Measurements from ENCODE around the gene FST. TPM values are rescaled to one million over a fixed set of nuclear protein-coding genes. Genes with fewer than 3 reads are reported as not detected.

The FST gene
- total RNA-seq, 1 experiment from 2014 or later, result 0.91 TPM

DNA sequence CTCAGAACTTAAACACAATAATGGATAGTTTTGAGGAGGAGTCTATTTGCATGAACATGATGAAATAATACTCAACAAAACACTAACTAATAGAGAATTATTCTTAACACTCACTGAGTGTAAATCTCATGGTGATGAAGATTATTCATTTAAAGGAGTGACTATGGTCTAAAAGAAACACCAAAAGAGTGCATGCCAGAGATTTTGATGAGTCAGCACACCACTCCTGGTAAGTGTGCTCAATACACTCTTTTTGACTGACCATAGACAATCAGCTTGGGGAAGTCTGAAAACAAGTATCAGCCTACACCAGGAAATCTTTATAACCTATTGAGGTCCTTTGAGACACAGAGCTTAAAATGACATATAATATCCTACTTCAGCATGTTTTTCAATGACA, 6.8 kb upstream of the FST start:
- no peak for DNase-seq (ENCODE audit: low read depth)

- no peak for DNase-seq (ENCODE audit: low read depth)
These were observed 5.1 kb upstream of the FST start for GRCh38 chr5:53475320-53475719.

- no peak for DNase-seq (ENCODE audit: low read depth)
These were observed 4.4 kb upstream of the FST start for GRCh38 chr5:53476019-53476418.

GRCh38 chr5:53476531-53477480, 3.6 kb upstream of the FST start:
- DNase-seq (ENCODE audit: low read depth), result no peak

DNA sequence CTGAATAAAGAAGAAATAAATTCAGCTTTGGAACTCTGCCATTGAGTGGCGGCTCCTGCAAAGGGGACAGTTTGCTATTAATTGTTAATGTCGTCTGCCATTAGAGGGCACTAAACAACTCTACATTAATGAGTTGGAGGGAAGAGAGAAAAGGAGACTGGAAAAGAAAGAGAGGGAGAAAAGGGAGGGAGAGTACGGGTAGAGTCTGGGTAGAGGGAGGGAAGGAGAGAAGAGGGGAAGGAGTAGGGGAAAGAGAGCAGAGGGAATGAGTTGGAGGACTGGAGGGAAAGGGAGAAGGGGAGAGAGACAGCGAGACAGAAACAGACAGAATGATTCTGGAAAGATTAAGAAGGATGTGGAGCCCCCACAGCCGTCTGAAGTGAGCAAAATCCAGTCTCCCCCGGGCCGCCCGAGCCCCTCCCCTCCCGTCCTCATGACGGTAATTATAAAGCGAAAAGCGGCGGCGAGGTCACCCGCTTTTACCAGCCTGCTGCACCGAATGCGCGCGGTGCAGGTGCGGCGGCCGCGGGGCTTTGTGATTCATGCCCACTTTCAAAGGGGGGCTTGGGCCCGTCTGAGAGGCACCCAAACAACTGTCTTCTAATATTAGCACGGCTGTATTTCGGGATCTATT, 1.9 kb upstream of the FST start:
- DNase-seq (ENCODE audit: low read depth), result peak; percentile 23

DNA sequence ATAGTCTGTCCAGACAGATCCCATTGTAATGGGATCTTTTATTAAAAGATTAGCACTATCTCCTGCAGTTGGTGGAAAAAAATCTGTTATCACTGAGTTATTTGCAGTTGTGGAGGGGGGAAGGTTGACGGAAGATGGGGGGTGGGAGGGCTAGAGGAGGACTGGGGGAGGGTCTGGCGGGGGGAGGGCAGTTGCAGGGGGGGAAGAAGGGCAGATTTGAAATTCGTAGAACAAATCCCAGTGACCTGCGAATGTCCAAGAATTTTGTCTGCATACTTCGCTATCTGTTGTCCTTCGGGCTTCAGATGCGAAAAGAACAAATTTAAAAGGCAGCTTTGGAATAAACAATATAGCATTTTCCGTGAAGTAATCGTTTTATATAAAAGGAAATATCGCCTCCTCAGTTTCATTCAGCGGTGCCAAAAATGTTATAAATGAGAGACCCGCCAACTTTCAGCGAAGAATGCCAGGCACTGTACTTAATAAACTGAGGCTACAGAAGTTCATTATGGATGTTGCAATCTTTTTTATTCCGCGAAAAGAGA, 1.3 kb upstream of the FST start:
- no peak for DNase-seq (ENCODE audit: low read depth)

GRCh38 chr5:53479590-53480415, 626 bp upstream of the FST start:
- peak; percentile 36 for DNase-seq (ENCODE audit: low read depth)

- no peak for DNase-seq (ENCODE audit: low read depth)
These were observed 894 bp downstream of the FST start for GRCh38 chr5:53481159-53481886.

DNA sequence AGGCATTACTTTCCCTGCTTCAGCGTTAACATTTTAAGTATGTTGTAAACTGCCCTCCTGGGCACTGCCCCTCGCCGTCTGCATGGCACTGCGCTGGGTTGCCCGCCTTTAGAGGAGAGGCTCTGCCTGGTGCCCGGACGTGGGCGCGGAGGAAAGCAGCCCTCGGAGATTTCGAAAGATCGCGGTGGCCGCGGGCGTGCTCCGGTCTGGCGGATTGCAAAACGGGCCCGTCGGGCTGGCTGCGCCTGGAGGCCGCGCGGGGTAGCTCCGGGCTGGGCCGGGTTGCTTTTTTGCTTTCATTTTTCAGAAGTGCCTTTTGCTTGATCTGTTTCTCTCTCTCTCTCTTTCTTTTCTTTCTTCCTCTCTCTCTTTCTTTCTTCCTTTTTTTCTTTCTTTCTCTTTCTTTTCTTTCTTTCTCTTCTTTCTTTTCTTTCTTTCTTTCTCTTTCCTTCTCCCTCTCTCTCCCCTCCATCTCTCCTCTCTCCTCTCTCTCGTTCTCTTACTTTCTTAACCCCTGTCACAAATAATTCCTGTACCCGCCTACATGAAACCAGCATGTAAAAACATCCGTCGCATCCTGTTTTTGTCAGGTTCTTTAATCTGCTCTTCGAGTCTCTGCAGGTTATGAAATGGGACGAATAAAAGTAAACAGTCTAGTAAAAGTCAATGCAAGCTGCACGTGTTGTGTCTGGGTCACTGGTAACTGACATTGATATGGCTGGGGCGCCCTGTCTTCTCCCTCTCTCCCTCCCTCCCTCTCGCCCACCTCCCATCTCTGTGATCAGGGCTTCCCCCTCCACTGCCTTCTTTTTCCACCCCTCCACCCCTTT, 1.7 kb downstream of the FST start:
- peak; percentile 78 for DNase-seq (ENCODE audit: low read depth)

DNA sequence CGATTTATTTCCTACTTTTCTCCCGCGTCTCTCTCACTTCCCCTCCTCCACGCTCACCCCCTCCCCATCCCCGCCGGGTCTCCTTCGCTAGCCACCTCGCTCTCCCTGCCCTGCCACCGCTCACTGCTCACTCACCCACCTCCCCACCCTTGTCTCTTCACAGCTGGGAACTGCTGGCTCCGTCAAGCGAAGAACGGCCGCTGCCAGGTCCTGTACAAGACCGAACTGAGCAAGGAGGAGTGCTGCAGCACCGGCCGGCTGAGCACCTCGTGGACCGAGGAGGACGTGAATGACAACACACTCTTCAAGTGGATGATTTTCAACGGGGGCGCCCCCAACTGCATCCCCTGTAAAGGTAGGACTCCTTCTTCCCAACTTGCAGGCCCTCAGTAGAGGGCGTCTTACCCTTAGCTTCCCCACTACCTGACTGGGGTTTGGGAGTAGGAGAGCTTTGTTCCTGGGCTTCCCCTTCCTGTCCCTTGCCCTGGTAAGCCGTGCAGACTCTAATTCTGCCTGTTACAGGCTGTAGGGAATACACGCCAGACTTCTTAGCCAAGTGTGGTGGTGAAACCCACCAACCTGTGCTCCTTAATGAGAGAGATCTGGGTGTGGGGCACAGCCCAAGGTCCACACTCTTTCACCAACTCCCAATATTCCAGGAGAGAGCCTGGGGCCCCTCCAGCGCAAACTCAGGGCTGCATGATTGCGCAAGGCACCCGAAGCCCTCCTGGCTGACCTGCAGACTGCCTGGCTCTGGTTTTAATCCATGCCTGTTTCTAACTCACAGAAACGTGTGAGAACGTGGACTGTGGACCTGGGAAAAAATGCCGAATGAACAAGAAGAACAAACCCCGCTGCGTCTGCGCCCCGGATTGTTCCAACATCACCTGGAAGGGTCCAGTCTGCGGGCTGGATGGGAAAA, 2.5 kb downstream of the FST start:
- peak; percentile 13 for DNase-seq (ENCODE audit: low read depth)

DNA sequence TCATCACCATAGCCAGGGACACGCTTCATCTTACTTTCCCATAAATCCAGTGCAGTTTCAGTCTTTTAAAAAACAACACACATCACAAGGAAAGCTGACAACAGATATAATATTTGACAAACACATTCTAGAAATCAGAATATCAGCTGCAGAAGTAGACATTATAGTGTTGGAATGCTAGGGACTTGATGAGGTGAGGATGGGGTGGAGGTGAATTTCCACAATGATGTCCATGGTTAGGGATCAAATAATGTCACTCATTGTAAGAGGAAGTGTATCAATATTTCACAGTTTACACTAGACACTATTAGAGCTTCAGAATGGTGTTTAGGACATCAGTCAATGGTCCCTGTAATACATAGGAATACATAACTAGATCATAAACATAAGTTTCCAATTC, 7.0 kb downstream of the FST start:
- no peak for DNase-seq (ENCODE audit: low read depth)

DNA sequence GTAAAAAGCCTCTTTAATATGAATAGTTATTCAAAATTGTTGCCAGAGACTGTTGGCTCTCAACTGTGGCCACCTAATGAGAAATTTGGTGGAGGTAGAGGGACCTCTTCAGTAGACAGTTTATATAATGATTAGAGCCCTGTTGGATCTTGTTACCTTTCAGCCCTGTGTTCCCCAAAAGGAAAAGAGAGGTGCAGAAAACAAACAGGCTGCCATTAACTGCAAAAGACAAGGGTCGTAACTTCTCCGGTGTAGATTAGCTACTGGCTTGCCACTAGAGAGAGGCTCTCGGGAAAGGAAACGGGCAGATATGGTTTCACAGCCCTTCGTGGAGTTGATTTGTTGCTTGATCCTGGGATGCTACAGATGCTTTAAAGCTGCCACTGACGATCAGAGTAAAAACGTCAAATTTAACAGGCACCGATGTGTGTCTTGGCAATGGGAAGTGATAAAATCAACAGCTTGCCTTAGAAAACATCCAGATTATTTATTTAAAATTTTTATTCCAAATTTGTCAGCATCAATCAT, 7.8 kb downstream of the FST start:
- no peak for DNase-seq (ENCODE audit: low read depth)

GRCh38 chr5:53490747-53491146, 10.3 kb downstream of the FST start:
- DNase-seq (ENCODE audit: low read depth), result no peak

- no peak for DNase-seq (ENCODE audit: low read depth)
These were observed 20.6 kb downstream of the FST start for GRCh38 chr5:53501054-53501453.

DNA sequence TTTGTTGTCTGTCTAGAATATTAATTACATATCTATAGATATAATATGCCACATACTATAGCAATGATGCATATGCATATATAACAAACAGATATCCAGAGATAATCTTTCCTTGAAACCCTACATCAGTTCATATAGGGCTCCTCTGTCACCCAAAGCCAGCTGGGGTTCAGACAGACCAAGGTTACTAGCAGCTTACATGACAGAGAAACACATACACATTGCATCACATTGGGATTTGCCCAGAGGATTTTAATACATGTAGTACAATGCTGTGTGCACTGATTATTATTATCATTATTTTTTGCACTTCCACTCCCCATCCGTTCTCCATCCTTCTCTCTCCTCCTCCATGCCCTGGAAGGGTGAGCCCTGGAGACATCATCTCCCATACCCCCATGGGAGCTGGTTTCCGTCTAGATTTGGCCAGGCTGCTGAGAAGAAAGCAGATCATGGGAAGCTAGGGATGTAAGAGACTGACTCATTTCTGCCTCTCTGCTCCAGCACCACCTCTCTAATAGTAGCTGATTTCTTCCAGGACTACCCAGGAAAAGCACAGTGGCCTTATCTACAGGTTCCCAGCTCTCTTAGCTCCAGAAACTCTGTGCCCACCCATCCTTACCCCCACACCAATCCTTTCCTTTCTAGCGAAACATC, 23.3 kb downstream of the FST start:
- no peak for DNase-seq (ENCODE audit: low read depth)

GRCh38 chr5:53507013-53507412, 26.6 kb downstream of the FST start:
- DNase-seq (ENCODE audit: low read depth), result no peak

DNA sequence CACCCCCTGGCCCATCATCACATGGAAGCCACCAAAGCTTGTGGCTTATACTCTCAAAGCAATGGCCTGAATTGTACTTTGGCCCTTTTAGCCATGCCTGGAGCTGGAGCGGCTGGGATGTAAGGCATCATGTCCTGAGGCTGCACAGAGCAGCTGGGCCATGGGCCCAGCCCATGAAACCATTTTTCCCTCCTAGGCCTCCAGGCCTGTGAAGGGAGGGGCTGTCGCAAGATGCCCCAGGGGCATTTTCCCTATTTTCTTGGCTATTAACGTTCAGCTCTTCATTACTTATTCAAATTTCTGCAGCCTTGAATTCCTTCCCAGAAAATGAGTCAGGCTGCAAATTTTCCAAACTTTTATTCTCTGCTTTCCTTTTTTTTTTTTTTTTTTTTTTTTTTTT, 27.7 kb downstream of the FST start:
- no peak for DNase-seq (ENCODE audit: low read depth)

DNA sequence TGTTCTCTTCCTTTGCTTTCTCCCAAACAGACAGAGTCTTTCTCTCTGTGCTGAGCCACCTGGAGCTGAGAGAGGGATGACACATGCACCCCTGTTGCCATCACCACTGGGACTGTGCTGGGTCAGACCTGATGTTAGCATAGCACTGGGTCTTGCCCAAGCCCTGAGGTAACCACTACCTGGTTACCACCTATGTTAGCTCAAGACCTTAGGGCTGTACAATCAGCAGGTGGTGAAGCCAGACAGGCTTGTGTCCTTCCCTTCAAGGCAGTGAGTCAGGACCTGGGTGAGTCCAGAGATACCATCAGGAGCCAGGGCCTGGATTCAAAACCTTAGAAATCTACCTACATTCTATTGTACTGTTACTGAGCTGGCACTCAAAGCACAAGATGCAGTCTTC, 32.1 kb downstream of the FST start:
- no peak for DNase-seq (ENCODE audit: low read depth)

GRCh38 chr5:53515988-53516387, 35.6 kb downstream of the FST start:
- DNase-seq (ENCODE audit: low read depth), result no peak
